T1000 (cell line): ENCODE results near the gene AATK.

Source experiments
- DNase-seq: peaks from one replicate; lab custom pipeline; 2025; ENCODE audit warnings: mixed read lengths; lab: John Stamatoyannopoulos, UW

The AATK gene

GRCh38 chr17:81166033-81166492 lies at the start of gene AATK:
TSS of gene AATK (minus strand) at chr17:81166221. CDS start at chr17:81165992, 229 bp downstream.
- no peak for DNase-seq

- DNase-seq, result no peak
Measured at GRCh38 chr17:81213978-81214377, 48.0 kb upstream of the AATK start.

- DNase-seq, result no peak
Measured at GRCh38 chr17:81212365-81212764, 46.3 kb upstream of the AATK start.

- DNase-seq, result no peak
Measured at GRCh38 chr17:81210868-81211267, 44.8 kb upstream of the AATK start.

- no peak for DNase-seq
Measured at GRCh38 chr17:81210466-81210865, 44.4 kb upstream of the AATK start.

GRCh38 chr17:81209141-81209540 lies 43.1 kb upstream of the AATK start:
- no peak for DNase-seq

GRCh38 chr17:81208651-81209050 lies 42.6 kb upstream of the AATK start:
- DNase-seq, result no peak

- DNase-seq, result no peak
Measured at GRCh38 chr17:81207610-81208581, 41.9 kb upstream of the AATK start.

GRCh38 chr17:81206657-81207056 lies 40.6 kb upstream of the AATK start:
- no peak for DNase-seq

- no peak for DNase-seq
Measured at GRCh38 chr17:81206166-81206565, 40.1 kb upstream of the AATK start.

GRCh38 chr17:81204578-81204977 lies 38.6 kb upstream of the AATK start:
- DNase-seq, result no peak

- DNase-seq, result no peak
Measured at GRCh38 chr17:81203136-81203535, 37.1 kb upstream of the AATK start.

GRCh38 chr17:81202318-81202717 lies 36.3 kb upstream of the AATK start:
- no peak for DNase-seq

GRCh38 chr17:81200695-81201580 lies 34.9 kb upstream of the AATK start:
- DNase-seq, result no peak

GRCh38 chr17:81200201-81200600 lies 34.2 kb upstream of the AATK start:
- DNase-seq, result no peak

GRCh38 chr17:81199482-81199830 lies 33.4 kb upstream of the AATK start:
- DNase-seq, result no peak

- DNase-seq, result no peak
Measured at GRCh38 chr17:81198826-81199481, 32.9 kb upstream of the AATK start.

- no peak for DNase-seq
Measured at GRCh38 chr17:81197831-81198490, 31.9 kb upstream of the AATK start.

- DNase-seq, result no peak
Measured at GRCh38 chr17:81197409-81197795, 31.4 kb upstream of the AATK start.

GRCh38 chr17:81196505-81197408 lies 30.7 kb upstream of the AATK start:
- DNase-seq, result no peak
